Right lobe of liver (tissue), 6 donors: Measurements from ENCODE around the gene GASK1B. TPM values are rescaled to one million over a fixed set of nuclear protein-coding genes. Genes with fewer than 3 reads are reported as not detected.

Experiments used
- ATAC-seq, 4 donors: fragments of 200-7000 bp; cut with Tn5 transposase; one replicate each; pipeline ENCODE4 v1.9.1; 2020; ENCODE audit warnings: mild to moderate bottlenecking in 4 of 4, moderate library complexity in 4 of 4
- DNase-seq, 3 donors: peaks; one replicate each; pipeline ENCODE4 v3.0.0-alpha.2; 2020
- H3K27ac ChIP-seq, 3 donors: fragments of 200-600 bp; one replicate each; pipeline ENCODE4 v1.8.0; 2022
- H3K27me3 ChIP-seq, 2 donors: fragments of 200-600 bp; one replicate each; pipeline ENCODE4 v1.8.0; 2022
- H3K36me3 ChIP-seq, 4 donors: fragments of 200-600 bp; sonication (generic) in 1 of 4; one replicate each; pipeline versions ENCODE4 v1.5.1 to v1.8.0; 2017 to 2022; ENCODE audit warnings: control low read depth in 1 of 4
- H3K4me1 ChIP-seq, 4 donors: fragments of 200-600 bp; sonication (generic) in 1 of 4; one replicate each; pipeline versions ENCODE4 v1.5.1 to v1.8.0; 2017 to 2022; ENCODE audit warnings: control low read depth in 1 of 4
- H3K4me3 ChIP-seq, 3 donors: fragments of 200-600 bp; one replicate each; pipeline ENCODE4 v1.8.0; 2022
- H3K9me3 ChIP-seq, 4 donors: fragments of 200-600 bp; sonication (generic) in 1 of 4; one replicate each; pipeline versions ENCODE4 v1.5.1 to v1.8.0; 2017 to 2022; ENCODE audit warnings: control low read depth in 1 of 4
- POLR2A ChIP-seq: fragments of 450-650 bp; IDR thresholded peaks from one replicate; pipeline ENCODE4 v1.6.1; 2017; ENCODE audit warnings: antibody characterized with exemption, mild to moderate bottlenecking
- WGBS: methylation state at CpG from one replicate; pipeline ENCODE4 v1.1.6; 2018; ENCODE audit warnings: low coverage, low lambda C conversion rate; ENCODE audit not compliant: insufficient coverage; ENCODE audit errors: missing lambda C conversion rate; 5-methylcytosine and 5-hydroxymethylcytosine counted together
- intact Hi-C, 2 donors: fragments of 100-400 bp; cut with DNase I; formaldehyde crosslinking; loops; one replicate each; pipeline versions ENCODE4 v1.11.2 to v1.14.1; 2022
- total RNA-seq, 6 experiments: library from RNA; depleted of rRNA in 2 of 6; stranded (reverse); fragments of >200 nt in 2 of 6; fragmentation: NEBNext Ultra II Directional in 3 of 6; extraction: Animal tissue kit (Norgen Biotek cat#: 25700) in 3 of 6; gene quantifications; one replicate each; pipeline versions ENCODE4 v1.1.0 to v1.2.4, GENCODE V29; 2016 to 2023
- TF ChIP-seq, protein P1 (sequence below), 4 donors: fragments of 200-600 bp in 3 of 4; fragments of 450-650 bp in 1 of 4; IDR thresholded peaks; one replicate each; pipeline versions ENCODE4 v1.5.1 to v1.8.0; 2016 to 2022; ENCODE audit warnings: antibody characterized with exemption in 4 of 4, mild to moderate bottlenecking in 2 of 4
- donor health status: DM: no; HTN: yes; CAD: no.
- donor health status: DM: no; HTN: no; CAD: no.
- donor health status: DM: no; HTN: no; CAD: no.
- donor health status: DM: no; HTN: yes; CAD: no.
- donor health status: DM: no; HTN: yes; CAD: no.

GASK1B gene
- total RNA-seq, 6 experiments from 2014 or later: 2.7 to 7.0 (median 4.1) TPM

DNA sequence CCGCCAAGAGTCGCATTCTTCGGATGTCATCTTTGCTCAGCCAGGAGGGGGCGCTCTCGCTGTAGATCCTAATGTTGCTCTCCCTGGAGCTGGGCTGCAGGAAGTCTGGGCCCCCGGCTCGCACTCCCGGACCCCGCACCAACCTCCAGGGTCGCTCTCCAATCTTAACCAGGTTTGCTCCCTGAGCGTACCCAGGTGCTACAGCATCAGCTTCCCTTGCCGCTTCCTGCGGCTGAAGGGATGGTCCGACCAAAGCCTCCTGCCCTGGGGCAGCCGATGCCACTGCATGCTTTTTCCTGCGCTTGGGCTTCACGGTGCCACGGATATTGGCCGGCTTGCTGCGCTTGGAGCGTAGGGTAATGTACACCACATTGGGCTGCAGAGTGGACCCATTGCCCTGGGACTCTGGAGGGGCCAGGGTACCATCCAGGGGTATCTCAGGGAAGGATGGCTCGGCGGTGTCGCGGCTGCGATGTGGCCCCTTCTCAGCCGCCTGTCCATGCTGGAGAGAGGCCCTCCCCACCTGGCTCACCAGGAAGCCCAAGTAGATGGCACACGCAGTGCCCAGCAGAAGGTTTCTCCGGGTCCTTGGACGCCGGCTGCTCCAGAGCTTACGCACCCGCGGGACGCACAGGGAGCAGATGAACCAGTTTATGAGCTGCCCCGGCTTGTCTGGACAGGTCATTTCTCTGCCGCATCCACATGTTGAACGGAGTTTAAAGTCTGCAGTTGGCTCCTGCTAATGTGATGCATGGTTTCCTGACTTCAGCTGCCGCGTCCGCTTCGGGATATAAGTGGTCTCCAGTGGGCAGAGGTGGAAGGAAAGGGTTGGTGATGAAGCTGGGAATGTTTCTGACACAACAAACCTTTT is 1.9 kb downstream of the GASK1B start:
- ATAC-seq: peak; percentile 67 to 76 (median 72)
- Histone ChIP-seq H3K4me1 (no peaks in the 10 kb centered on the region), H3K27me3 (no peaks in the 10 kb centered on the region), H3K4me3 (peak overlapping the region; percentile 26 to 27 (median 27)), H3K9me3 (no peaks in the 10 kb centered on the region), H3K27ac (peak overlapping the region; percentile 17 to 44 (median 31)), H3K36me3 (no peaks in the 10 kb centered on the region)
- TF ChIP-seq POLR2A: no peak
- TF ChIP-seq, protein P1, sequence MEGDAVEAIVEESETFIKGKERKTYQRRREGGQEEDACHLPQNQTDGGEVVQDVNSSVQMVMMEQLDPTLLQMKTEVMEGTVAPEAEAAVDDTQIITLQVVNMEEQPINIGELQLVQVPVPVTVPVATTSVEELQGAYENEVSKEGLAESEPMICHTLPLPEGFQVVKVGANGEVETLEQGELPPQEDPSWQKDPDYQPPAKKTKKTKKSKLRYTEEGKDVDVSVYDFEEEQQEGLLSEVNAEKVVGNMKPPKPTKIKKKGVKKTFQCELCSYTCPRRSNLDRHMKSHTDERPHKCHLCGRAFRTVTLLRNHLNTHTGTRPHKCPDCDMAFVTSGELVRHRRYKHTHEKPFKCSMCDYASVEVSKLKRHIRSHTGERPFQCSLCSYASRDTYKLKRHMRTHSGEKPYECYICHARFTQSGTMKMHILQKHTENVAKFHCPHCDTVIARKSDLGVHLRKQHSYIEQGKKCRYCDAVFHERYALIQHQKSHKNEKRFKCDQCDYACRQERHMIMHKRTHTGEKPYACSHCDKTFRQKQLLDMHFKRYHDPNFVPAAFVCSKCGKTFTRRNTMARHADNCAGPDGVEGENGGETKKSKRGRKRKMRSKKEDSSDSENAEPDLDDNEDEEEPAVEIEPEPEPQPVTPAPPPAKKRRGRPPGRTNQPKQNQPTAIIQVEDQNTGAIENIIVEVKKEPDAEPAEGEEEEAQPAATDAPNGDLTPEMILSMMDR (IDR thresholded peaks at IDR 0.05): peak; percentile 23 to 44 (median 34)
- intact Hi-C loops: no loop called here
- WGBS: 65% methylated on average over 16 of the region's 42 CpGs
- peak; percentile 63 to 69 (median 66) for DNase-seq

DNA sequence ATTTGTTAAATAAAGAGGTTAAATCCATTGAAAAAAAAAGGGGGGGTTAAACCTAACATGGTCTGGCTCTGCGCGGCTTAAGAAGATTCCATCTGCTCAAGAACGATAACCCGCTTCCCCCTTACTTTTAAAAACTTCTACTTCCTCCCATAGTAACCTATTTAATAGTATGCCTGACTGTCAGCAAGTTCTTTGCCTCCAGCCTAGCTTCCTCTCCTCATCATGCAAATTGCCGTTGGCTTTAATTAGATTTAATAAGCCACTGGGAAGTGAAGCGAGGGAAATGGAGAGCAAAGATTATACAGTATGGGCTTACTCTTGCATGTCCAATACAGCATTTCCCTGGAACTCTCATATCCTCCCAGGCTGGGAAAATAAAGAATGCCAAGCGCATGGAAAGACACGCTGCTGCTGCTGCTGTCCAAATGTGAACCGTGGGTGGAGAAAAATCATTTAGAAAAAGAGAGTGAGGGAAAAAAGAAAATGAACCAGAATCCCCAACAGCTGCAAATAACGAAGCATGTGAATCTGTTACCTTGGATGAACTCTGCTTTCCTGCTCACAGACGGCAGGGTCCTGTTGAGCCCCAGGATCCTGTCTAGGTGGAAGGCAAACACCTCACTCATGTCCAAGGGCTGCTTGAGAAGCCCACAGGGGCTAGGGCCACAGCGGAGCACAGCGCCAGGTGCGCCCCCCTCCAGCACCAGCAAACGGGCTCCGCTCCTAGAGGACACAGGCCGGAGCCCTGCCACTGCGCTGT is 2.7 kb downstream of the GASK1B start:
- ATAC-seq (peak; percentile 17 to 32 (median 24)), DNase-seq (no peak)
- intact Hi-C loops: no loop called here
- Histone ChIP-seq H3K4me3 (peak overlapping the region; percentile 26 to 27 (median 27)), H3K27ac (peak overlapping the region in 2 of 3 donors; percentile 31 to 44), H3K27me3 (no peaks in the 10 kb centered on the region), H3K4me1 (no peaks in the 10 kb centered on the region), H3K9me3 (no peaks in the 10 kb centered on the region), H3K36me3 (no peaks in the 10 kb centered on the region)
- TF ChIP-seq, protein P1 (IDR thresholded peaks at IDR 0.05): no peak
- WGBS: 32% methylated on average over 12 of the region's 18 CpGs

DNA sequence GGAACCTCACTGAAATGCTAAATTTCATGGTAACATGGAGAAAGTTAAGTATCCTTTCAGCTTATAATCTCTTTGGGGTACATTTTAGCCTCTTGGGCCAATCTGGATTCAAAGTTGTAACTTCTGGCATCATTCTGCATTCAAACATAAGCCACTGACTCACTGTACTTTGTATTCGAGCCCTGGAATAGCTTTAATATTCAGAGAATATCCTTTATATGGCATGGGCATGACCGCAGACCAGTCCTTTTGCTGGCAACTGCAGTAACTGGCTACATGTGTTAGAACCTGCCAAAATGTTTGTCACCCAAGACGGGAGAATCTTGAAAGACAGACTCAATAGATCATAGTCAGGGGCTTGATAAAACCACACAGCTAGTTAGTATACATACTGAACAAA is 3.3 kb downstream of the GASK1B start:
- Histone ChIP-seq H3K4me3 (peak overlapping the region in 1 of 3 donors; percentile 27), H3K27ac (peak overlapping the region in 2 of 3 donors; percentile 6 to 37), H3K27me3 (no peaks in the 10 kb centered on the region), H3K9me3 (no peaks in the 10 kb centered on the region), H3K36me3 (no peaks in the 10 kb centered on the region), H3K4me1 (no peaks in the 10 kb centered on the region)
- intact Hi-C loops: no loop called here
- no peak for DNase-seq
- TF ChIP-seq, protein P1 (IDR thresholded peaks at IDR 0.05): no peak
- no peak for TF ChIP-seq POLR2A
- WGBS: 29% methylated on average over 3 of the region's 3 CpGs
- ATAC-seq: no peak

DNA sequence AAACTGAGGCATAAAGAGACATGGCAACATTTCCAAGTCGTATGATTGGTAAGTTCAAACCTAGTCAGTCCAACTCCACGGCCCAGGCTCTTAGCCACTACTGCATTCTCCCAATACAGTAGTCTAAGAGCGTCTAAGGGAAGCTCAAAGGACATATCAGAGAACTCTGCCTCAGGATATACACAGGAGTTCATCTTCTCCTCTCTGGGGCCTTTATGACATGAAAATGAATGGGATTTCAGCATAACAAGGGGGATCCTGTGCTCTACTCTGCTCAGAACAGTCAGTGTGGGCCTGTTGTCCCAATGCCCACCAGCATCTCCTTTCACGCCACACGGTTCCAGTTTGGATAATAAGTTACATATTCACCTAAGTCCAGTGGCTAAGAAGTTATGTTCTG is 4.2 kb downstream of the GASK1B start:
- no peak overlapping the region for H3K4me3 ChIP-seq
- intact Hi-C loops: no loop called here

More for the DNA sequence above, 4.2 kb downstream of the GASK1B start:
- TF ChIP-seq, protein P1 (IDR thresholded peaks at IDR 0.05): no peak
- TF ChIP-seq POLR2A: no peak
- H3K27me3 ChIP-seq: no peaks in the 10 kb centered on the region
- no peaks in the 10 kb centered on the region for H3K4me1 ChIP-seq
- H3K9me3 ChIP-seq: no peaks in the 10 kb centered on the region
- no peak for DNase-seq
- 50% methylated on average over 5 of the region's 5 CpGs for WGBS
- peak overlapping the region in 1 of 3 donors; percentile 37 for H3K27ac ChIP-seq
- no peaks in the 10 kb centered on the region for H3K36me3 ChIP-seq
- no peak for ATAC-seq
